HT1080 (cell line): ENCODE results near the gene PEX19. TPM values are rescaled to one million over a fixed set of nuclear protein-coding genes. Genes with fewer than 3 reads are reported as not detected.

Experiments used
- DNase-seq: peaks from one replicate; pipeline ENCODE4 v3.0.0-alpha.2; 2015; ENCODE audit warnings: low read depth
- small RNA-seq: library from RNA; depleted of rRNA; stranded (forward); fragments of <200 nt; gene quantifications from one replicate; pipeline ENCODE3, GENCODE V24; 2014
- total RNA-seq: library from RNA; depleted of rRNA; stranded (reverse); fragments of >200 nt; shearing (Covaris generic); gene quantifications from 2 replicates; pipeline ENCODE4 v1.2.3, GENCODE V29; 2014; rRNA removed

The PEX19 gene
- total RNA-seq, 1 experiment from 2014 or later = 26.9 TPM

- no peak for DNase-seq
Observed at GRCh38 chr1:160239582-160240299, 45.2 kb downstream of the PEX19 start.

DNA sequence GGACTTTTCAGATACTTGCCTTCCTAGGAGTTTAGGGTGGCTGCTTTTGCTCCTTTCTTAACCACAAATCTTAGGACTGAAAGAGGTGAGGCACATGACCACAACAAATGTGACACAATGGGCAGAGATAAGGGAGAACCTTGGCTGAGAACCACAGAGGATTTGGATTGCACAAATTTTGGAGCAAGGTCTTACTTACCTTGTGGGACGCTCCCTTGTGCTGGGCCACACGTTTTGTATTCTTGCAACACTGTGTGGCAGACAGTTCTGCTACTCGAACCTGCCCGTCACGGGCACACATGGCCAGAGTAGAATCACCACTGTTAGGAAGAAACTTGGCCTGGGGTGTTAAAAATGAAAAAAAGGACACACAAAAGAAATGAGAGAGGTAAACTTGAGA is 46.5 kb downstream of the PEX19 start:
- no peak for DNase-seq

- no peak for DNase-seq
Observed at GRCh38 chr1:160237558-160237957, 47.4 kb downstream of the PEX19 start.

- DNase-seq = no peak
Observed at GRCh38 chr1:160236806-160237205, 48.1 kb downstream of the PEX19 start.

DNA sequence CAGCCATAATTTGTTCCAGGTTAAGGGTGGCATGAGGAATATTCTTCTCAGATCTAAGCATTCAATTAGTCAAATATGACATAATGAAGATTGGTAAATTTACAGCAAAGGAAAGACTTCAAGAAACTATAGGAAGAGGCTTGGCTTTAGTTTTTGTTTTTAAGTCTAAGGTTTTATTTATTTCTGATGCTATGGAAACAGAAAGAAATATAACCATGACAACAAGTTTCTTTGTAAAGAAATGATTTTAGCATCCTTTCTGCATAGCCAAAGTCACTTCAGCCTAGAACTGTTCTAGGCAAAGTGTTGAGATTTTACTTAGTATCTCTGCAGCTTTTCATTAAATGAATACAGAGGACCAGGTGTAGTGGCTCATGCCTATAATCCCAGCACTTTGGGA is 52.0 kb downstream of the PEX19 start:
- no peak for DNase-seq

GRCh38 chr1:160228431-160228830 is 56.5 kb downstream of the PEX19 start:
- DNase-seq = no peak

DNA sequence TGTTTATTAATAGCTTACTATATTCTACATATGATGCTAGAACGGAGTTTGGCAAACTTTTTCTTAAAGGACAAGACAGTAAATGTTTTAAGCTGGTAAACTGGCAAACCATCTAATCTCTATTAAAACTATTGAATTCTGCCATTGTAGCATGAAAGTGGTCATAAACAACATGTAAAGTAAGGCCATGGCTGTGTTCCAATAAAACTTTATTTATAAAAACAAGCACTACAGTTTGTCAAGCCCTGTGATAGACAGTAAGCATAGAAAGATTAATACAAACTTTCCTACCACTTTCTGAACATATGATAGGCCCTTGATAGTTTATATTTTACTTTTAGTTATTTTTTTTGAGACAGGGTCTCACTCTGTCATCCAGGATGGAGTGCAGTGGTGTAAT is 57.4 kb downstream of the PEX19 start:
- DNase-seq = no peak

GRCh38 chr1:160227034-160227433 is 57.9 kb downstream of the PEX19 start:
- DNase-seq = no peak

Small RNAs within 50 kb of the gene (small RNA-seq; reads per million reads assigned to genes)
- gene RF00019 = not detected

Other genes starting within 250 kb of the PEX19 start
- gene KCNJ10, start 215.0 kb downstream of the PEX19 start, total RNA-seq = not detected in 2 replicates
- not detected in 2 replicates for gene KCNJ9, start 203.6 kb downstream of the PEX19 start, total RNA-seq
- gene IGSF8, start 186.5 kb downstream of the PEX19 start, total RNA-seq = 17.5 and 18.0 TPM in 2 replicates
- gene ATP1A2, start 169.4 kb downstream of the PEX19 start, total RNA-seq = not detected in 2 replicates
- not detected in 2 replicates for gene ATP1A4, start 133.5 kb downstream of the PEX19 start, total RNA-seq
- not detected in 2 replicates for gene CASQ1, start 94.6 kb downstream of the PEX19 start, total RNA-seq
- 129 and 187 TPM in 2 replicates for gene PEA15, start 79.7 kb downstream of the PEX19 start, total RNA-seq
- gene DCAF8, start 22.6 kb downstream of the PEX19 start, total RNA-seq = 47.6 and 56.9 TPM in 2 replicates
- 115 and 133 TPM in 2 replicates for gene COPA, start 58.1 kb upstream of the PEX19 start, total RNA-seq
- 40.0 and 49.0 TPM in 2 replicates for gene NCSTN, start 58.2 kb upstream of the PEX19 start, total RNA-seq
- 0.18 TPM in 1 of 2 replicates, not detected in the other for gene NHLH1, start 81.9 kb upstream of the PEX19 start, total RNA-seq
- gene VANGL2, start 115.4 kb upstream of the PEX19 start, total RNA-seq = 2.1 and 2.5 TPM in 2 replicates
- gene SLAMF6, start 238.1 kb upstream of the PEX19 start, total RNA-seq = not detected in 2 replicates